Lower lobe of right lung (tissue), 2 donors: ENCODE measurements around the gene PCMTD2. TPM values are rescaled to one million over a fixed set of nuclear protein-coding genes. Genes with fewer than 3 reads are reported as not detected.

Experiments used
- ATAC-seq, 2 donors: fragments of 200-7000 bp; cut with Tn5 transposase; one replicate each; pipeline ENCODE4 v1.9.1; 2020 to 2022; ENCODE audit warnings: mild to moderate bottlenecking in 2 of 2, moderate library complexity in 2 of 2
- DNase-seq: peaks from one replicate; pipeline ENCODE4 v3.0.0-alpha.2; 2020
- H3K27ac ChIP-seq: fragments of 200-600 bp; one replicate; pipeline ENCODE4 v1.8.0; 2022
- H3K27me3 ChIP-seq: fragments of 200-600 bp; one replicate; pipeline ENCODE4 v1.8.0; 2022; ENCODE audit warnings: low read depth
- H3K36me3 ChIP-seq: fragments of 200-600 bp; one replicate; pipeline ENCODE4 v1.8.0; 2022; ENCODE audit warnings: mild to moderate bottlenecking
- H3K4me1 ChIP-seq: fragments of 200-600 bp; one replicate; pipeline ENCODE4 v1.8.0; 2022
- H3K4me3 ChIP-seq: fragments of 200-600 bp; one replicate; pipeline ENCODE4 v1.8.0; 2022; ENCODE audit warnings: mild to moderate bottlenecking
- H3K9me3 ChIP-seq: fragments of 200-600 bp; one replicate; pipeline ENCODE4 v1.8.0; 2022
- intact Hi-C: fragments of 100-400 bp; cut with DNase I; formaldehyde crosslinking; loops from one replicate; pipeline ENCODE4 v1.11.0; 2022
- total RNA-seq: library from RNA; stranded (reverse); fragmentation: NEBNext Ultra II Directional; extraction: Animal tissue kit (Norgen Biotek cat#: 25700); gene quantifications from one replicate; pipeline ENCODE4 v1.2.1, GENCODE V29; 2021
- TF ChIP-seq, protein P1 (sequence below): fragments of 200-600 bp; IDR thresholded peaks from one replicate; pipeline ENCODE4 v1.8.0; 2022; ENCODE audit warnings: antibody characterized with exemption, mild to moderate bottlenecking
- donor health status: DM: no; HTN: yes; CAD: no; lungs with severe emphysema.

The PCMTD2 gene
- total RNA-seq, 1 donor from 2014 or later, result 65.8 TPM

DNA sequence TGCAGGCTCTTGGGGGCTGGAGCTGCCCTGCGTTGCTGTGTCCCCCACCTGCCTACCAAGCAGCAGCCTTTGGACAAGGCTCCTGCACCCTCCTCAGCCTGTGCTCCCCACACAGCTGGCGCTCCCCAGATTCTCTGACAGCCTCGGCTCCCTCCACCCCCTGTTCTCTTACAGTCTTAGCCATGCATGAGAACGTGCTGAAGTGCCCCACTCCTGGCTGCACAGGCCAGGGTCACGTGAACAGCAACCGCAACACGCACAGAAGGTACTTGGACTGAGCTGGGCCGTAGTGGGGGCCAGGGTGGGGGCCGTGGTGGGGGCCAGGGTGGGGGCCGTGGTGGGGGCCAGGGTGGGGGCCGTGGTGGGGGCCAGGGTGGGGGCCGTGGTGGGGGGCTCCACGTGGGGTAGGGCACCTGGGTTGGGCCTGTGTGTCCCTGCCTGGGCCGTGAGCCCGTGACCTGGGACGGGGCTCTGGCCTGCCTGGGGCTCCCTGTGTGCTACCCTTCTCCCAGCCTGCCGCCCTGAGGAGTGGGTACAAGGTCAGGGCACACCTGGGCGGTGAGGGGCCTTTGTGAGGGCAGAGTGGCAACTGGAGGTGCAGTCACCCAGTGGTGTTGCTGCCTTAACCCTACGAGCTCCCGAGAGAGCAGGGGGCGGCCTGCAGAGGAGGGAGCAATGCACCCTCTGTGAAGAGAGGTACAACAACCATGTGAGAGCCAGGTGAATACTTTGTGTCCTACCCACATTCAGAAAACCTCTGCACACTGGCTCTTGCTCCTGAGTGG, 43.5 kb upstream of the PCMTD2 start:
- no peak overlapping the region for H3K27ac ChIP-seq
- H3K36me3 ChIP-seq, result no peaks in the 10 kb centered on the region
- peak; percentile 69 to 74 for ATAC-seq
- peak; percentile 65 for DNase-seq
- no peak overlapping the region for H3K4me3 ChIP-seq
- intact Hi-C loops, result no loop called here
- TF ChIP-seq, protein P1, sequence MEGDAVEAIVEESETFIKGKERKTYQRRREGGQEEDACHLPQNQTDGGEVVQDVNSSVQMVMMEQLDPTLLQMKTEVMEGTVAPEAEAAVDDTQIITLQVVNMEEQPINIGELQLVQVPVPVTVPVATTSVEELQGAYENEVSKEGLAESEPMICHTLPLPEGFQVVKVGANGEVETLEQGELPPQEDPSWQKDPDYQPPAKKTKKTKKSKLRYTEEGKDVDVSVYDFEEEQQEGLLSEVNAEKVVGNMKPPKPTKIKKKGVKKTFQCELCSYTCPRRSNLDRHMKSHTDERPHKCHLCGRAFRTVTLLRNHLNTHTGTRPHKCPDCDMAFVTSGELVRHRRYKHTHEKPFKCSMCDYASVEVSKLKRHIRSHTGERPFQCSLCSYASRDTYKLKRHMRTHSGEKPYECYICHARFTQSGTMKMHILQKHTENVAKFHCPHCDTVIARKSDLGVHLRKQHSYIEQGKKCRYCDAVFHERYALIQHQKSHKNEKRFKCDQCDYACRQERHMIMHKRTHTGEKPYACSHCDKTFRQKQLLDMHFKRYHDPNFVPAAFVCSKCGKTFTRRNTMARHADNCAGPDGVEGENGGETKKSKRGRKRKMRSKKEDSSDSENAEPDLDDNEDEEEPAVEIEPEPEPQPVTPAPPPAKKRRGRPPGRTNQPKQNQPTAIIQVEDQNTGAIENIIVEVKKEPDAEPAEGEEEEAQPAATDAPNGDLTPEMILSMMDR, result no peak
- no peaks in the 10 kb centered on the region for H3K9me3 ChIP-seq
- H3K27me3 ChIP-seq, result no peaks in the 10 kb centered on the region
- H3K4me1 ChIP-seq, result peaks cover 12% of the 10 kb centered on the region

- intact Hi-C loops, result no loop called here
- peak; percentile 43 to 66 for ATAC-seq
- no peaks in the 10 kb centered on the region for H3K27me3 ChIP-seq
- no peak overlapping the region for H3K4me3 ChIP-seq
- H3K4me1 ChIP-seq, result peaks cover 12% of the 10 kb centered on the region
- no peaks in the 10 kb centered on the region for H3K36me3 ChIP-seq
- no peaks in the 10 kb centered on the region for H3K9me3 ChIP-seq
- TF ChIP-seq, protein P1, result no peak
- DNase-seq, result no peak
- no peak overlapping the region for H3K27ac ChIP-seq
Observed at GRCh38 chr20:64212755-64213154, 42.8 kb upstream of the PCMTD2 start.

GRCh38 chr20:64214113-64214512, 41.4 kb upstream of the PCMTD2 start:
- Histone ChIP-seq H3K27ac (no peak overlapping the region), H3K4me3 (no peak overlapping the region), H3K27me3 (no peaks in the 10 kb centered on the region), H3K9me3 (no peaks in the 10 kb centered on the region), H3K4me1 (peaks cover 12% of the 10 kb centered on the region), H3K36me3 (no peaks in the 10 kb centered on the region)
- intact Hi-C loops, result no loop called here
- ATAC-seq (no peak), DNase-seq (no peak)
- TF ChIP-seq, protein P1, result no peak

GRCh38 chr20:64214952-64215351, 40.6 kb upstream of the PCMTD2 start:
- ATAC-seq (no peak), DNase-seq (no peak)
- Histone ChIP-seq H3K27ac (no peak overlapping the region), H3K9me3 (no peaks in the 10 kb centered on the region), H3K36me3 (no peaks in the 10 kb centered on the region), H3K4me3 (no peak overlapping the region), H3K4me1 (peaks cover 12% of the 10 kb centered on the region), H3K27me3 (no peaks in the 10 kb centered on the region)
- intact Hi-C loops, result no loop called here
- TF ChIP-seq, protein P1, result no peak

GRCh38 chr20:64216036-64216435, 39.5 kb upstream of the PCMTD2 start:
- no peak overlapping the region for H3K27ac ChIP-seq
- TF ChIP-seq, protein P1, result no peak
- H3K36me3 ChIP-seq, result no peaks in the 10 kb centered on the region
- intact Hi-C loops, result no loop called here
- H3K4me1 ChIP-seq, result peaks cover 12% of the 10 kb centered on the region
- no peaks in the 10 kb centered on the region for H3K9me3 ChIP-seq
- ATAC-seq (no peak), DNase-seq (no peak)
- no peaks in the 10 kb centered on the region for H3K27me3 ChIP-seq
- H3K4me3 ChIP-seq, result no peak overlapping the region
